Glomerular endothelial cell (primary cell): Measurements from ENCODE around the gene SEC16A. TPM values are rescaled to one million over a fixed set of nuclear protein-coding genes. Genes with fewer than 3 reads are reported as not detected.

ENCODE experiments used
- DNase-seq: peaks from one replicate; pipeline ENCODE4 v3.0.0-alpha.2; 2011; ENCODE audit warnings: low read depth, low spot score; ENCODE audit errors: extremely low read depth
- total RNA-seq: library from RNA; depleted of rRNA; stranded (reverse); fragments of >200 nt; gene quantifications from 2 replicates; pipeline ENCODE4 v1.2.3, GENCODE V29; 2015

SEC16A gene
- total RNA-seq, 1 donor from 2014 or later: 117 TPM

DNA sequence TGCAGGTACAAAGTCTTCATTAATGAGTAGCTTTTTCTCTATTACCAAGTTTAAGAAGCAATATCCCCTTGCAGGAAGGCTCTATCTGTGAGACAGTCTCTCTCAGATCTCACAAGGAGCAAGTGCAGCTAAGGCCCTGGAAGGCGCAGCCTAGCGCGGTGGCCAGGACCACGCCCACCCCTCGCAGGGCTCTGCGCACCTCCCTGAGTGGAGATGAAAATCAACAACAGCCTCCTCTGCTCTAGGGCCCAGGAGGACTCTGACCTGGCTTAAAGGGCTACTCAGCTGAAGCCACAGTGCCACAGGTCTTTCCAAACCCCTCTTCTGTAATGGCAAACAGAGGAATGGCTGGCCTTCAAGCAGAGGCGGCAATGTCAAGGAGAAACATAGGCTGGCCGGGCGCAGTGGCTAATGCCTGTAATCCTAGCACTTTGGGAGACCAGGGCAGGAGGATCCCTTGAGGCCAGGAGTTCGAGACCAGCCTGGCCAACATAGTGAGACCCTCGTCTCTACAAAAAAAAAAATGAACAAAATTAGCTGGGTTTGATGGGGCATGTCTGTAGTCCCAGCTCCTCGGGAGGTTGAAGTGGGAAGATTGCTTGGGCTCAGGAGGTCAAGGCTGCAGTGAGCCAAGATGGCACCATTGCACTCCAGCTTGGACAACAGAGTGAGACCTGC lies 11.9 kb downstream of the SEC16A start:
- DNase-seq: no peak

DNA sequence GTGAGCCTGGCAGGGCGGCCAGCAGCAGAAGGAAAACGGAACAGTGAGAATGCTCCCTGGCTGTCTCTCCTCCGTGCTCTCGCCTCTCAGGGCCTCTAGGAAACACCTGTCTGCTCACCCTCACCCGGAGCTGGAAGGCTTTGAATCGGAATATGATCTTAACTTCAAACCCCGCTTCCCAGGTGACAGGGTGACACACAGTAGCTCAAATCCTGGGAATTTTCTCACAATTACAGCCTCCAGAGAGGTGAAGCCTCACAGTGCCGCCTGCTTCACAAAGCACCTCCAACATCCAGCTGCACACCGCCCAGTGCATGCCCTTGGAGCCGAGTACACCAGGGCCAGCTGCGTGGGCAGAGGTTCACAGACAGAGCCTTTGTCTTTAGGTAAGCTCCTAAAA lies 12.5 kb downstream of the SEC16A start:
- DNase-seq: no peak

DNA sequence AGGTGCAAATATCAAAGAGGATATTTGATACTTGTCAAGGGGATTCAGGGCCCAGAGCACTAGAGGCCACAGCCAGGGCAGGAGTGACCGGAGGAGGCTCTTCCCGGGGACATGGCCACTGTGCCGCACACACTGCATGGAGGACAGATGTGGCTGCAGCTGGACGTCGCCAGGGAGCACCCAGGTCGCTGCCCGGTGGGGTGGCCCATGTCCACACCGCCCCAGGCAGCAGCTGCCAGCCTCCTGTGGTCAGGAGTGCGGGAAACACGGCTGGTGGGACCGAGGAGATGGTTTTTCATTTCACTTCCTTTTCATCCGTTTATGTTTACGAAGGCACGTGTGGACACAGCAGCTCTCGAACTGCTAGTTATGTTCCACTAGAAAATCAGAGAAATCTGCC lies 15.1 kb downstream of the SEC16A start:
- DNase-seq: no peak

DNA sequence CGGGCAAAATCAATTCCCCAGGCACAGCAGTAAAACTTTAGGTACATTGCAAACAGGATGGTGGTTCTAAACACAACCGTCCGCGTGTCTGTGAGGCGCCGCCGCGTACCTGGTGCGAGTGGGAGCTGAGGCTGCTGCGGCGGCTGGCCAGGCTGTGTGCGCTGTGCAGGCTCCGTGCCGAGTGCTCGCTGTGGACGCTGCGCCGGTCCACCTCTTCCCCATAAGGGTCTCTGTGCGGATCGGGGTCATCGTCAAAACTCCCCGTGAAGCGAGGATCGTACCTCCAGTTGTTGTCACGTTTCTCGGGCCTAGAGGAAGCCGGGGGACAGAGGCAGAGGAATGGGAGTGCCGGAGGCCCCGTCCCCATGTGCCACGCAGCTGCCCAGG lies 16.7 kb downstream of the SEC16A start:
- DNase-seq: no peak

DNA sequence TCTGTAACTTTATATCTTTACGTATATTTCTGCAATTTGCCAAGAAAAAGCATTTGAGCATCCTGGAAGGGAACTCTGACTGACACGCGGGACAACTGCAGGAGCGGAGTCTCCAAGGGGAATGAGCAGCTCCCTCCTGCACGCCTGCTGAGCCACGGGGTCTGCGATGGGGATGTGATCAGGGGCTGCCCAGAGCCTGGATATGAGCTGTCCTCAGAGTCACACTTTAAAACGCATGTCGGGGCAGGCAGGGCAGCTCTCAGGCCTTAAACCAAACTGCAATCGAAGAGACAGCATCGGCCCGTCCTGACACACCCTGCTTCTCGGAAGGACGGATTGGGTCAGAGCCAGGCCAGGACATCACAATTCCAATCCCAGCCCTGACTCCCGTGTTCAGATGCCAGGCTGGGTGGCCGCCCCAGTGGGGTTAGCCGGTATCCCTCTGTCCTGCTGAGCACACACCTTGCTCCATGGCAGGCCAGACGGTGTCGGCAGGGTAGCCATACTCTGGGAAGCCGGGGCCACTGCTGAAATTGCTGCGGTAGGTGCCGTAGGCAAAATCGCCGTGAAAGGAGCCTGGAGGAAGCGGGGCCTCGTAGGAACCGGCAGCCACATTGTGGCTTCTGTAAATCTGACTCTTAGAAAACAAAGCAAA lies 17.2 kb downstream of the SEC16A start:
- no peak for DNase-seq

DNA sequence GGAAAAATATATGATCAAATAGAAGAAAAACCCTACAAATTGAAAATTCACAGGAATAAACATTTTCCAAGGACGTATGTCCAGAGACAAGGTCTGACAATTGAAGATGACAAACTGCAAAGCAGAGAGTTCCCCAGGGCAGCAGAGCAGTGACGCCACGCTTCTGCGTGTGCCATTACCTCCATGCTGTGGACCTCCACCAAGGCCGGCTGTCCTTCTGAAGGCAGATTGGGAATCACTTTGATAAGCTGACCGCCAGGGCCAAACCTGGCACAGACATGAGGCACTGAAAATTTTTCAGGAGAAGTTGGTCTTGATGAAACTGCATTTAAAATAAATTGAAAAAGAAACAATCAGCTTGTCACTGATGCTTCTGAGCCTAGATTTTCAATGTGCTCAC lies 18.6 kb downstream of the SEC16A start:
- no peak for DNase-seq

DNA sequence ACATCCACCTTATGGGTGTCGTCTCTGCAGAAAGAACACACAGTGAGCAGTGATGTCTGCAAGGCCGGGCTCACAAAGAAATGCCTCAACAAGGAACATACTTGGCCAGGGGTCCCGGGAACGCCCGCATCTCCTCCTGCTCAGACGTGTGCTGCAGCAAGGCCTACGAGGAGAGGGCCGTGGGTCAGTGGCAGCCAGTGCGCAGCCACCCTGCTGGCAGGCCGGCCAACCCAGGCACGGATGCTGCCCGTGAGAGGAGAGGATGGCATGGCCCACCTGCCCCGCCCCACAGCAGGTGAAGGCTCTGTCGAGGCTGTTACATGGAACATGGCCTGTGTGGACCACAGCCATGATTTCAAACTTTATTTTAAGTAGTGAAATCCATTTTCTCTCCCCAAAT lies 19.3 kb downstream of the SEC16A start:
- no peak for DNase-seq

DNA sequence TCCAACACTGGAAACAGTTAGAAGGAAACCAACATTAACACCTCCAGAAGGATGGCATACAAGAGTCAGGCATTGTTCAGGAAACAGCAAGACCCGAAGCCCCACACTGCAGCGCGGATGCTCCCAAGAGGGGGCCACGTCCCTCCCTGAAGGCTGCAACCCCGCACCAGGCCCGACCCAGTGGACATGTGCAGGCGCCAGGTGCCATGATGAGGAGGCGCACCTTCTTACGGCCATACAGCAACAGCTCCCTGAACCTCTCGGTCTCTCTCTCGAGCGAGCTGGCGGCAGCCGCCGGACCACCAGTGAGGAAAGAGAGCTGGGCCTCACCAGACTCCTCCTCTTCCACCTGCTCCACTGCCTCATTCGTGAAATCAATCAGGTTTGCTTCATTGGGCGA lies 20.2 kb downstream of the SEC16A start:
- DNase-seq: no peak

DNA sequence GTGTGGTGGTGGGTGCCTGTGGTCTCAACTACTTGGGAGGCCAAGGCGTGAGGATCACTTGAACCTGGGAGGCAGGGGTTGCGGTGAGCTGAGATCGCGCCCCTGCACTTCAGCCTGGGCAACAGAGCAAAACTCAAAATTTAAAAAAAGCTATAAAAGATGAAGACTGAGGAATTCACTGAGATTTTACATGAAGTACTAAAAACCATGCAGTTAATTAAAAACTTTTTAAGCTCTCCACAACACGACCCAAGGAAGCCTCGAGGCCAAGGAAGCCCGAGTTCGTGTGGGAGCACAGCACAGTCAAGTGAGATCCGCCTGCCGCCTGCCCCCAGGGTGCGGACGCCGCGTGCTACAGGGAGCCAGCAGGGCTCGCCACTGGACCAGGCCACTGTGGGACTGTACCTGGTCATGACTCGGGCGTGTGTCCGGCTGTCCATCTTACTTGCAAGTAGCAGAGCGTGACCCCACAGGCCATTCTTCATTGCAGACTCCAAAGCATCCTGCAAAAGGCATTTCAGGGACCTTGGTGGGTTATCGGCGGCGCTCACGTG lies 22.0 kb downstream of the SEC16A start:
- no peak for DNase-seq

DNA sequence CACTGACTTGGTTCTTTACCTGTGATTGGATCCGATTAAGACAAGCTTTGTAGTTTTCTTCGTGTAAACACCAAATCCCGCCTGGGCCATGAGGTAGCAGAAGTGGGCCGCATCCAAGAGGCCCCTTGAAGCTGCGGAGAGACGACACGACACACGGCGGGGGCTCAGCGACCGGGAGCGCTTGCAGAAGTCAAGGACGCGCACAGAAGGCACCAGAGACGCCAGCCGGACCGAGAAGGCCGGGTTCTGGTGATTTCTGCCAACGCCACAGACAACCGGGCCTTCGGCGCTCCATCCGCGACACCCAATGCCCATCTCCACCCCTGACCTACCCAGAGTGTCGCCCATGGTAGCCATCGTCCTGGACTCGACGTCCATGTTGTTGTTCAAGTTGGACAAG lies 23.4 kb downstream of the SEC16A start:
- DNase-seq: no peak

DNA sequence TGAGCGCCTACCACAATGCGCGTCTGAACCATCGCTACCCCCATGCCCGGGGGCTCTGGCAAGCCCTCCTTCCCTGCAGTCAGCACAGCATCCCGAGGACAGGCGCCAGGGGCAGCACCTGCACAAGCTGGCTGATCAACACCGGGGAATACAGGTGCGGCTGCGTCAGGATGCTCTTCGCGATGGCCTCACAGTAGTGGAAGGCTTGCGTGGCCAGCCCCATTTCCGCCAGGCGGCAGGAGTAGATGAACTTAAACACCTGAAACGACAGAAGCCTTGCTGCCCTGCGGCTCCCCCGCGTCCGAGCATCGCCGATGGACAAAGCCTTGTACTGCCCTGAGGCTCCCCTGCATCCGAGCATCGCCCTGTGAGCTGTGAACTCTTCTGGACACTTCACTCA lies 25.5 kb downstream of the SEC16A start:
- DNase-seq: no peak

DNA sequence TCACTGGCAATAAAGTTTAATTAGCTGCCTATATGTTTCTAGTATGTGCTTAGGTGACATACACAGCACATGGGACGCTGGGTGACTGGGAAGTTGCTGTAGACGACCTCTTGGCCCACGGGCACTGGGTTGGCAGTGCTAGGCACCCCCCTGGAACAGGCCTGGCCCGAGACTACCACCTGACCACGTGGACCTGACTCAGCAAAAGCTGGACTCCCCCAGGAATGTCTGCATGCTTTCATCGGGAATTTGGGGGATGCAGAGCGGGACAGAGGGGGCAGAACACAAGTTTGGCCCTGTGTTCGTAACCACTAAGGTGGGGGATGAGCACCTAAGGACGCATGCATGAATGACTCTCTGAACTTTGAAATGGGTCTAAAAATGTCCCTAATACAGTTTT lies 26.6 kb downstream of the SEC16A start:
- no peak for DNase-seq

DNA sequence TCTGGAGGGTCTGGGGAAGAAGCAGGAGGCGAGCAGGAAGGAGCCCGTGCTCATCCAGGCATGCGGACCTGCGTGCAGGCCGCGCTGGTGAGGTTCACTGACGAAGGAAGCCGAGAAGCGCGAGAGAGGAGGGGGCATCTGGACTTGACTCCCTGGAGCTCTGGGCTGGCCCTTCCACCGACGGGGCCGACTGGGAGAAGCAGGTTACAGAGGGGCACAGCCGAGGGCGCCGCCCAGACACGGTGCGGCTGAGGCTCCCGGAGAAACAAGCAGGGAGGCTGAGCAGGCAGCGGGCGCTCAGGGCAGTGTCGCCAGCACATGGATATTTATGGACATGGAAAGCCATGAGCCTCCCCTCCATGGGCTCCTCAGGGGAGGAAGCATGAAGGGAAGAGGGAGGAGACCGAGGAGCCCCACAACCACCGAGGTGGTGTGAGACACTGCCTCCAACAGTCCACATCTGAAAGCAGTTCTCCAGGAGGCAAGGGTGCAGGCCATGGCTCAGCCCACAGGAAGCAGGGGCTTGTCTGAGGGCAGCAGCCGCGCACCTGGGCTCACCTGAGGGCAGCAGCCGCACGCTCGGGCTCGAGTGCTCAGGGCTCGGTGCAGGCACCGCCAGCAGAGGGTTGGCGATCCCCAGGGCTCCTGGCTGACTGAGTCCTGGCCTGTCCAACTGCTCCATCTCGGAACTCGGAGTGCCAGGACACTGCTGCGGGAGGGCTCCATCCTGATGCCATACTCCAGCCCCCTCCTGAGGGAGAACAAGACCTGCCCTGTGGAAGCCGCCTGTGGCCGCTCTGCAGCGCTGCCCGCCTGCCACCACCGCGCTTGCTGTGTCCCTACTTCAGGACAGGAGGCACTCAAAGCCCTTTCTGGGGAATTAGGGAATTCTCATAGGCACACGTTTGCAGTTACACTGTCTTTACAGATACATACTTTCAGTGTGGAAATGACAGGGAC lies 27.5 kb downstream of the SEC16A start:
- DNase-seq: no peak

DNA sequence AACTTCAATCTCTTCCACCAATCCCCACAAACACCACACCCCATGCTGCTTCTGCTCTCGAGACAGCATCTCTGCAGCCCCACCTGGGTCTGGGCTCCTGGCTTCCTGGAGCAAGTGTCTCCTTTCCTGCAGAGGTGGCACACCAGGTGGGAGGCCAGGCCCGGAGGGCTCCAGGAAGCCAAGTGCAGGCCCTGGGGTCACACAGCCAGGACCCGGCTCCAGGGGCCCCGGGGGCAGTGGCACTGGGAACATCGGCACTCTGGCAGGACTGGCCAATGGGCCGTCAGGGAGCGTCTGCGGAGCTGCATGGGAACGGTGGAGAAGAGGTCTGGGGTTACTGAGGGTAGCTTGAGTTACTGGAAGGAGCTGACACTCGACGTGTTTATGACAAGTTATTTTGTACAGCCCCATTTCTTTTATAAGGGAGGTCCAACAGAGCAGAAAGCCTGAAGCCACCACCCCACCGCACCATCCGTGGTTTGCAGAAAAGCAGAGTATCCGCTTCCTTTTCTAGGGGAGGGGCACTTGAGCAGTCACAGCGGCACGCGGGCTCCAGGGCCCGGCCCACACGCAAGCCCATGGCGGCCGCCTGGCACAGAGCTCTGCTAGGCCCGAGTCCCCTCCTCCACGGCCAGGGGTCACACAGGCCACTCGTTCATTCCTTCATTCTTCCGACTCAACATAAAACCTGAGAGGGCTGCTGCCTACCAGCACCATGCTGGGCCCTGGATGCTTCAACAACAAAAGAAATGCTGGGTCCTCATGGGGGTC lies 28.6 kb downstream of the SEC16A start:
- no peak for DNase-seq

DNA sequence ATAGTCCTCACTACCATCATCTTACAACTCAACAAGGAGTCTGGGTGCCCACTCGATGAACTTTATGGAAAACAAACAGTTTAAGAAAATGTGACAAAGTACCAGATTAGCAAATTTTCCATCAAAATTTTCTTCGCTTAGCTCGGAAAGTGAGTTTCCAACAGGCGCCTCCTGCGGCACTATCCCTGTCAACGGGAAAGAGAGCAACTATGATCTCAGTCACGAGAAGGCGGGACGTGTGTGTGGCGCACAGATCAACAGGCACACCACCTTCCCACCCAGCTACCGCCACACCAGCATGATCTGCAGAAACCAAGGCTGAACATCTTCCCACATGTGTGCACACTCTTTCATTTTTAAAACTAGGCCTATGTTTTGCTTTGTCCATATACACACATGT lies 29.5 kb downstream of the SEC16A start:
- no peak for DNase-seq

DNA sequence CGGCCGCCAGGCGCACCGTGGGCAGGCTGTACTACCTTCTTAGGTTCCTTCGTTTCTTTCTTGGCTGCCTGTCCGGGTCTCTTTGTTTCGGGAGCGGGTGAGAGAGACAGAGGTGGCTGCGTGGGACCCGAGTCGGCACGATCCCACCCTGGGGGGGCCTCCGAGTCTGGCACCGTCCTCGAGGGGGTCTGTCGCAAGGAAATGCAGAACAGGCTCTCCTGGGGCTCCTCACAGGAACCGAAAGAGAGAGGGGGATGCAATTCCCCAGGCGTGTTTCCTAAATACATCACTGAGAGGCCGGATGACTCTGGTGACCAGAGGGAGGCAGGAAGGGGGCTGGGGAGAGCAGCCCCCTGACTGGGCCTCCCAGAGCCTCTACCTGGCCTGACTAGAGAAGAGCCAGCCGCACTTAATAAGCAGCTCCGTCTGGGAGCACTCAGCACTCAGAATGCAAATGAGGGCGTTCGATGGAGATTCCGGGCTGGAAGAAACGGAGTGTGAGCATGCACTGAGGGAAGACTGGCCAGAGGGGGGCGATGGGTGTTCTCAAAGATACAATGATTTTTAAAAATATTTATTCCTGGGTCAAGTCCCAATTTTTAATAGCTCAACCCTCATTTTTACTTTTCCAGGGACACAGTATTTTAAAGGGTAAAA lies 31.5 kb downstream of the SEC16A start:
- DNase-seq: no peak

DNA sequence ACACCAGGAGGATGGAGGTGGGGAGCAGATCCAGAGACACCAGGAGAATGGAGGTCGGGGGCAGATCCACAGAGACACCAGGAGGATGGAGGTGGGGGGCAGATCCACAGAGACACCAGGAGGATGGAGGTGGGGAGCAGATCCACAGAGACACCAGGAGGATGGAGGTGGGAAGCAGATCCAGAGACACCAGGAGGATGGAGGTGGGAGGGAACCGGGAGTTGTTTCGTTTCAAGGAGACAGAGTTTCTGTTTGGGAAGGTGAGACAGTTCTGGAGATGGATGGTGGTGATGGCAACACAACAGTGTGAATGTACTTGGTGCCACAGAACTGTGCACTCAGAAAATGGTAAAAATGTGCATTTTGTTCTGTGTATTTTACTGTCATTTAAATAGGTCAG lies 34.2 kb downstream of the SEC16A start:
- DNase-seq: no peak

DNA sequence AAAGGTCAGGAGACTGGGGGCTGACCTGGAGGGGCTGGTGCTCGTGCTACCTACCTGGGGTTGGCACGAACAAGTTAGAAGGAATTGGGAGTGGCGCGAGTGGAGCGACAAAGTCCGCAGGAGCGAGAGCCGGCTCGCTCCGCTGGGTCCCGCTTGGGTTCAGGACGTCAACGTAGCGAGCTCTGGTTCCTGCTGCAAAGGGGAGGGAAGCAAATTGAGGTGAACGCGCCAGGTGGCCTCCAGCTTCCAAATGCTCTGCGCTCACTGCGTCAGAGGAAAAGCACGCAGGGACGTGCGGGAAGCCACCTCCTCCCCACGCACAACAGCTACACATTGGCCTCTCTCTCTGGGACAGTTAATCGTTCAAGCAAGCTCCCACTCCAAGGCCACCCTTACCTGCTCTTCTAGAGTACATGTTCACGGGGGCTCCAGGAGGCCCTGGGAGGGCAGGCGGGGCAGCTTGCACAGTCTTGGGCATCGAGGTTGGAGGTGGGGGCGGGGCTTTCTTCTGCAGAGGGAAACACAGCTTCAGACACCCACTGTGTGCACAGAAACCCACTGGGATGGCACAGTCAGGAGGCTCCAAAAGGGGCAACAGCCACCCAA lies 35.6 kb downstream of the SEC16A start:
- no peak for DNase-seq

DNA sequence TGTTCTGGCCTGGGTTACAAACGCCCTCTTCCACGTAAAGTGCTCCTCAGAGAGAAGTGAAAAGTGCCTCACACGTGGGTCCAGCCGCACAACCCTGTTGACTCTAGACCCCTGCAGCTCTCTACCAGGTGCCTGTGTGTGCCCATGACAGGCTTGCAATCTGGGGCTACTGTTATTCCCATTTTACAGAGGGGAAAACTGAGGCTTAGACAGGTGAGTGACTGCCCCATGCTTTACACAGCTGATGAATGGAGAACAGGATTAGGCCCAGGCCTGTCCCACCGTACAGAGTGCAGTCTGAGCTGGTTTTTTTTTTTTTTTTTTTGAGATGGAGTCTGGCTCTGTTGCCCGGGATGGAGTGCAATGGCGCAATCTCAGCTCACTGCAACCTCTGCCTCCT lies 37.0 kb downstream of the SEC16A start:
- no peak for DNase-seq

DNA sequence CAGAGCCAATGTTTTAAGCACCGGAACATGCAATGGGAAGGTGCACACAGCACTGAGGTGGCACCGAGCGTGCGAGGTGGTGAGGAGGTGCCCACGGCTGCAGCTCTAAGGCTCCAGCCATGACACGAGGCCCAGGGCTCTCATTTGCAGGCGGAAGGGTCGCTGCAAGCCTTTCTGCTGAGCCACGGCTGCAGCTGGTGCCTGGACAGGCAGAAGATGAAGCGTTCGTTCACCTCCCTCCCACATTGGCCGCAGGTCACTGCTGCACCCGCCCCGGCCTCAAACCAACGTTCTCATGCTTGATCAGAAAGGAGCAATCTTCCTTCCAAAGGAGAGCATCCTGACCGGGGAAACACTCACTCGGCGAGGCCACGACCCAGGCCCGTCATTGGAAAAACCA lies 38.7 kb downstream of the SEC16A start:
- no peak for DNase-seq
